IMR-90 (cell line): Measurements from ENCODE around the gene PSMD6. TPM values are rescaled to one million over a fixed set of nuclear protein-coding genes. Genes with fewer than 3 reads are reported as not detected.
A peak's percentile ranks its signal among the peaks of the same experiment; 100 is the strongest.

Experiments used
- ATAC-seq: fragments of 200-7000 bp; cut with Tn5 transposase; 2 replicates; pipeline ENCODE4 v1.9.1; 2020; ENCODE audit warnings: low read depth, mild to moderate bottlenecking, moderate library complexity
- BruUV-seq: library from RNA; stranded (reverse); fragments of 400-500 nt; replicated peaks from 2 replicates; lab custom pipeline; 2021; lab: Mats Ljungman, UMichigan
- CTCF ChIA-PET: fragments of 300-600 bp; formaldehyde crosslinking; extraction: SDS; loops from one replicate; lab custom pipeline; 2021; ENCODE audit warnings: antibody characterized with exemption; lab: Yijun Ruan, JAX
- POLR2A ChIA-PET: fragments of 300-600 bp; sonication (Branson Sonifier 250); formaldehyde crosslinking; loops from one replicate; lab custom pipeline; 2022; ENCODE audit warnings: antibody characterized with exemption; ENCODE audit not compliant: unreplicated experiment; lab: Charles Lee
- DNase-seq: peaks from one replicate; pipeline ENCODE4 v3.0.0; 2013
- H2AFZ ChIP-seq: replicated peaks from 2 replicates; pipeline ENCODE3; 2013; ENCODE audit warnings: low read length, mild to moderate bottlenecking; ENCODE audit not compliant: poor library complexity
- H2AK5ac ChIP-seq: 2 replicates; pipeline ENCODE4 v1.6.1; 2013; ENCODE audit warnings: low read depth, low read length, inconsistent platforms
- H2AK9ac ChIP-seq: replicated peaks from 2 replicates; pipeline ENCODE3; 2013; ENCODE audit warnings: mild to moderate bottlenecking, low read depth, low read length, moderate library complexity; ENCODE audit not compliant: poor library complexity
- H2BK120ac ChIP-seq: 2 replicates; pipeline ENCODE4 v1.6.1; 2013; ENCODE audit warnings: low read depth, low read length, inconsistent platforms
- H2BK15ac ChIP-seq: 3 replicates; pipeline ENCODE4 v1.6.1; 2013; ENCODE audit warnings: low read depth, low read length, inconsistent platforms
- H2BK20ac ChIP-seq: 2 replicates; pipeline ENCODE4 v1.6.1; 2013; ENCODE audit warnings: low read depth, mild to moderate bottlenecking, inconsistent platforms, low read length, moderate library complexity
- H2BK5ac ChIP-seq: 2 replicates; pipeline ENCODE4 v1.6.1; 2013; ENCODE audit warnings: mild to moderate bottlenecking, low read depth, low read length, inconsistent platforms; ENCODE audit not compliant: poor library complexity, severe bottlenecking
- H3K14ac ChIP-seq: replicated peaks from 2 replicates; pipeline ENCODE4 v1.6.1; 2013; ENCODE audit warnings: low read depth, low read length, inconsistent platforms
- H3K18ac ChIP-seq: 2 replicates; pipeline ENCODE4 v1.6.1; 2013; ENCODE audit warnings: low read depth, low read length, control low read depth
- H3K23ac ChIP-seq: 2 replicates; pipeline ENCODE4 v1.6.1; 2013; ENCODE audit warnings: low read depth, low read length, inconsistent platforms
- H3K27ac ChIP-seq: 2 replicates; pipeline ENCODE4 v1.5.1; 2013; ENCODE audit warnings: mild to moderate bottlenecking, control low read depth, low read length; ENCODE audit not compliant: insufficient read depth
- H3K27me3 ChIP-seq: 2 replicates; pipeline ENCODE4 v1.6.1; 2013; ENCODE audit warnings: low read length; ENCODE audit not compliant: control insufficient read depth, insufficient read depth
- H3K36me3 ChIP-seq: 2 replicates; pipeline ENCODE4 v1.6.1; 2013; ENCODE audit warnings: low read length, mixed read lengths; ENCODE audit not compliant: control insufficient read depth, insufficient read depth
- H3K4ac ChIP-seq: 2 replicates; pipeline ENCODE4 v1.6.1; 2013; ENCODE audit warnings: low read depth, low read length, inconsistent platforms
- H3K4me1 ChIP-seq: 2 replicates; pipeline ENCODE4 v1.6.1; 2013; ENCODE audit warnings: low read length, mixed read lengths; ENCODE audit not compliant: control insufficient read depth, insufficient read depth
- H3K4me2 ChIP-seq: 2 replicates; pipeline ENCODE4 v1.6.1; 2013; ENCODE audit warnings: low read depth, mild to moderate bottlenecking, control low read depth, low read length, moderate library complexity
- H3K4me3 ChIP-seq: 2 replicates; pipeline ENCODE4 v1.5.1; 2013; ENCODE audit warnings: low read depth, mild to moderate bottlenecking, control low read depth, low read length, moderate library complexity; ENCODE audit not compliant: insufficient read depth
- H3K56ac ChIP-seq: 2 replicates; pipeline ENCODE4 v1.6.1; 2013; ENCODE audit warnings: low read length, inconsistent platforms; ENCODE audit not compliant: insufficient read depth; ENCODE audit errors: extremely low read depth
- H3K79me1 ChIP-seq, 2 experiments: 2 replicates each; pipeline ENCODE4 v1.6.1; 2013; ENCODE audit warnings: low read length in 2 of 2, inconsistent platforms in 1 of 2, low read depth in 1 of 2
- H3K9ac ChIP-seq: 2 replicates; pipeline ENCODE4 v1.6.1; 2013; ENCODE audit warnings: low read depth, low read length, control low read depth
- H3K9me1 ChIP-seq: 2 replicates; pipeline ENCODE4 v1.6.1; 2013; ENCODE audit warnings: low read length, inconsistent platforms; ENCODE audit not compliant: insufficient read depth
- H3K9me3 ChIP-seq: 2 replicates; pipeline ENCODE4 v1.6.1; 2013; ENCODE audit warnings: low read length; ENCODE audit not compliant: control insufficient read depth, insufficient read depth
- H4K20me1 ChIP-seq: 2 replicates; pipeline ENCODE4 v1.6.1; 2013; ENCODE audit warnings: low read length, inconsistent platforms; ENCODE audit not compliant: insufficient read depth
- H4K5ac ChIP-seq: 2 replicates; pipeline ENCODE4 v1.6.1; 2013; ENCODE audit warnings: mild to moderate bottlenecking, low read depth, low read length, control low read depth
- H4K8ac ChIP-seq, 2 experiments: 2 replicates each; pipeline ENCODE4 v1.6.1; 2013; ENCODE audit warnings: low read depth in 2 of 2, low read length in 2 of 2, control low read depth in 1 of 2, inconsistent platforms in 1 of 2
- H4K91ac ChIP-seq: 2 replicates; pipeline ENCODE4 v1.6.1; 2013; ENCODE audit warnings: low read depth, low read length, inconsistent platforms; ENCODE audit not compliant: insufficient read depth
- CEBPB ChIP-seq: IDR thresholded peaks from 2 replicates; pipeline ENCODE4 v1.6.1; 2012; ENCODE audit warnings: low read depth, low read length, improper control_type of control experiment
- RAD21 ChIP-seq: IDR thresholded peaks from 2 replicates; pipeline ENCODE4 v1.6.1; 2012; ENCODE audit warnings: low read length, improper control_type of control experiment
- SMC3 ChIP-seq: fragments of 150-350 bp; IDR thresholded peaks from 2 replicates; pipeline ENCODE4 v1.6.1; 2016; ENCODE audit warnings: low read depth, mild to moderate bottlenecking, antibody characterized with exemption, low read length, moderate library complexity
- WGBS, 2 experiments: methylation state at CpG; one replicate each; pipeline versions ENCODE4 v1.1.5 to v1.1.7; 2013; ENCODE audit warnings: missing lambda C conversion rate in 2 of 2; ENCODE audit not compliant: insufficient read length in 1 of 2; ENCODE audit errors: extremely low coverage in 2 of 2; 5-methylcytosine and 5-hydroxymethylcytosine counted together
- dilution Hi-C: fragments of 300-500 bp; cut with HindIII; formaldehyde crosslinking; loops from one replicate; pipeline ENCODE4 v1.14.3; 2018; ENCODE audit warnings: low sequenced_read_pairs; ENCODE audit not compliant: unreplicated experiment
- in situ Hi-C: fragments of 300-500 bp; cut with MboI; formaldehyde crosslinking; loops from 3 replicates; pipeline ENCODE4 v1.14.3; 2019; ENCODE audit warnings: low sequenced_read_pairs, inconsistent platforms, mixed read lengths
- intact Hi-C: fragments of 100-400 bp; cut with micrococcal nuclease; formaldehyde crosslinking; loops from 2 replicates; pipeline ENCODE4 v1.10.0; 2022
- polyA plus RNA-seq, 3 experiments: library from polyadenylated mRNA; depleted of rRNA; stranded (reverse); fragments of >200 nt; gene quantifications; 2 replicates each; pipeline ENCODE4 v1.2.3, GENCODE V29; 2012; ENCODE audit warnings: low replicate concordance in 1 of 3
- total RNA-seq: library from RNA; depleted of rRNA; stranded (reverse); fragments of >200 nt; gene quantifications from 2 replicates; pipeline ENCODE4 v1.2.3, GENCODE V29; 2012

PSMD6 gene
- total and polyA plus RNA-seq, 2 of the 4 experiments (the other 2 are of a cell fraction) = 86.6 to 91.8 TPM

- TF ChIP-seq CEBPB (no peak), RAD21 (no peak)
These were observed 675 bp downstream of the PSMD6 start (continued) for GRCh38 chr3:64022451-64023186.

- H4K20me1 ChIP-seq = peaks cover 10% of the 10 kb centered on the region; the same call in 1 of the 2 replicates
- BruUV-seq = no TSS peak
- dilution Hi-C loops = no loop called here
- no peak overlapping the region for H3K4ac ChIP-seq
- H3K79me1 ChIP-seq = peaks cover 18 to 35% of the 10 kb centered on the region in 2 experiments
- no peak overlapping the region for H3K14ac ChIP-seq
- peaks cover 4% of the 10 kb centered on the region for H3K4me1 ChIP-seq
- no peaks in the 10 kb centered on the region for H3K9me3 ChIP-seq
- ChIA-PET CTCF (interaction anchor here (1.3 kb wide), 1 partner anchor 9 kb away, joined by 3 read pairs; no protein-coding TSS in a partner anchor), POLR2A (no interaction called here)
- H4K91ac ChIP-seq = no peak overlapping the region
- no peak overlapping the region for H3K27ac ChIP-seq
- H3K18ac ChIP-seq = no peak overlapping the region
- H3K23ac ChIP-seq = peak overlapping the region; percentile 45; the same call in 1 of the 2 replicates
- TF ChIP-seq SMC3 = no peak
- H2BK15ac ChIP-seq = no peak overlapping the region
- no peaks in the 10 kb centered on the region for H3K27me3 ChIP-seq
- H3K9me1 ChIP-seq = peaks cover 5% of the 10 kb centered on the region
- H3K4me2 ChIP-seq = peak overlapping the region; percentile 99
- no peak overlapping the region for H3K56ac ChIP-seq
- no peak overlapping the region for H3K9ac ChIP-seq
- H2BK5ac ChIP-seq = no peak overlapping the region
- ATAC-seq (no peak), DNase-seq (no peak)
- H4K5ac ChIP-seq = no peak overlapping the region
- 81% methylated on average over 3 of the region's 6 CpGs; no CpG with 5 or more reads in 1 of the 2 experiments for WGBS, 2 experiments
- peaks cover 10% of the 10 kb centered on the region for H3K36me3 ChIP-seq
- intact Hi-C loops = no loop called here
- H2BK120ac ChIP-seq = no peak overlapping the region
- peak overlapping the region; percentile 62; the same call in 1 of the 2 replicates for H2AK5ac ChIP-seq
- no peak overlapping the region for H2BK20ac ChIP-seq
- H3K4me3 ChIP-seq = peak overlapping the region; percentile 97; the same call in 1 of the 2 replicates
- no peak overlapping the region for H2AK9ac ChIP-seq
- H2AFZ ChIP-seq = no peak overlapping the region
- in situ Hi-C loops = no loop called here
- peak overlapping the region in 1 of 2 experiments; percentile 27; a peak in 2 of 4 replicates for H4K8ac ChIP-seq
These were observed 1.4 kb downstream of the PSMD6 start for GRCh38 chr3:64021922-64022321.
